Astrocyte of the spinal cord (primary cell): ENCODE results near the gene KCNG4.

ENCODE experiments used
- DNase-seq: peaks from one replicate; pipeline ENCODE4 v3.0.0; 2011; ENCODE audit warnings: low read depth, low spot score
- H3K4me3 ChIP-seq: 2 replicates; pipeline ENCODE4 v1.5.1; 2011; ENCODE audit warnings: low read depth, mild to moderate bottlenecking, low read length, moderate library complexity
- in situ Hi-C: cut with HindIII; loops from 2 replicates; pipeline ENCODE4 v1.10.0; 2017; ENCODE audit warnings: low sequenced_read_pairs
- TF ChIP-seq, protein P1 (sequence below): IDR thresholded peaks from 2 replicates; pipeline ENCODE4 v1.5.1; 2012; ENCODE audit warnings: low read depth, mild to moderate bottlenecking, low read length, inconsistent platforms

The KCNG4 gene

DNA sequence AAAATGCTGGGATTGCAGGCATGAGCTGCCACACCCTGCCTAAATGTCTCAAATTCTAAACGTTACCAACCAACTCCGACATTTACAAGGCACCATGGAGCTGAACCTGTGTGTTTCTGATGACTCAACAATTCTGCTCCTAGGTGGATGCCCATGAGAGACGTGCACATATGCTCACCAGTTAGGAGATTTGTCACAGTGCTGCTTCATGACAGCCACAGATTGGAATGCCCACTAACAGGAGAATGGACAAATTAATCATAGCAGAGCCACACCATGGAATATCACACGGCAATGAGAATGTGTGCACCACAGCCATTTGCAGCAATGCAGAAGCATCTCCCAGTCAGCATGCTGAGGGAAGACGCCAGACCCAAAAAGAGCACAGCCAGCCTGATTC lies 8.0 kb upstream of the KCNG4 start:
- H3K4me3 ChIP-seq: no peak overlapping the region
- TF ChIP-seq, protein P1, sequence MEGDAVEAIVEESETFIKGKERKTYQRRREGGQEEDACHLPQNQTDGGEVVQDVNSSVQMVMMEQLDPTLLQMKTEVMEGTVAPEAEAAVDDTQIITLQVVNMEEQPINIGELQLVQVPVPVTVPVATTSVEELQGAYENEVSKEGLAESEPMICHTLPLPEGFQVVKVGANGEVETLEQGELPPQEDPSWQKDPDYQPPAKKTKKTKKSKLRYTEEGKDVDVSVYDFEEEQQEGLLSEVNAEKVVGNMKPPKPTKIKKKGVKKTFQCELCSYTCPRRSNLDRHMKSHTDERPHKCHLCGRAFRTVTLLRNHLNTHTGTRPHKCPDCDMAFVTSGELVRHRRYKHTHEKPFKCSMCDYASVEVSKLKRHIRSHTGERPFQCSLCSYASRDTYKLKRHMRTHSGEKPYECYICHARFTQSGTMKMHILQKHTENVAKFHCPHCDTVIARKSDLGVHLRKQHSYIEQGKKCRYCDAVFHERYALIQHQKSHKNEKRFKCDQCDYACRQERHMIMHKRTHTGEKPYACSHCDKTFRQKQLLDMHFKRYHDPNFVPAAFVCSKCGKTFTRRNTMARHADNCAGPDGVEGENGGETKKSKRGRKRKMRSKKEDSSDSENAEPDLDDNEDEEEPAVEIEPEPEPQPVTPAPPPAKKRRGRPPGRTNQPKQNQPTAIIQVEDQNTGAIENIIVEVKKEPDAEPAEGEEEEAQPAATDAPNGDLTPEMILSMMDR: no peak
- in situ Hi-C loops: no loop called here
- no peak for DNase-seq

DNA sequence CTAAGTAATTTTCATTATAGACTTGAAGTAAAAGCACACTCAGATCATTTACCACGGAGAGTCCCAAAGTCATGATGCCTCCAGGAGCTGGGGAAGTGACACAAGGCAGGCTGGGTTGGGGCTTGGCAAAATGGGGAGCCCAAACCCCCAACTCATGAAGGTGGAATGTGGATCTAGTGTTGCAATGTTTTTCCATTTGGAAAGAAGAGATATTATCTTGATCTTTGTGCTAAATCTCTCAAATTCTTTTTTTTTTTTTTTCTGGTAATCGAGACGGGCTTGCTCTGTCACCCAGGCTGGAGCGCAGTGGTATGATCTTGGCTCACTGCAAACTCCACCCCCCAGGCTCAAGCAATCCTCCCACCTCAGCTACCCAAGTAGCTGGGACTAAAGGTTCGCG lies 7.5 kb upstream of the KCNG4 start:
- no peak overlapping the region for H3K4me3 ChIP-seq
- in situ Hi-C loops: no loop called here
- TF ChIP-seq, protein P1: no peak
- no peak for DNase-seq

DNA sequence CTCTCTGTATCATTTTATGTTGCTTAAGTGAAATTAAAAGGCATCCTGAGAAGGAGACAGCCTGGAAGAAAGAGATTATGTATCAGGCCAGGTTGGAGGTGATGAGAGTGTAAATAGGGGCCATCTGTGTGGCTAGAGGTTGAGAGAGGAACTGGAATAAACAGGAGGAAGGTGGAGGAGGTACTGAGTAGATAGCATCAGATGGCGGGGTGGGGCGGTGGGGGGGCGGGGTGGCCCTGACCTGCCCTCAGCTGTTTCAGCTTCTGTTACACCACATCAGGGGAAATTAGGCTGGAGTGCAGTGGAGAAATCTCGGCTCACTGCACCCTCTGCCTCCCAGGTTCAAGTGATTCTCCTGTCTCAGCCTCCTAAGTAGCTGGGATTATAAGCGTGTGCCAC lies 6.9 kb upstream of the KCNG4 start:
- no peak for DNase-seq
- in situ Hi-C loops: no loop called here
- TF ChIP-seq, protein P1: no peak
- no peak overlapping the region for H3K4me3 ChIP-seq

DNA sequence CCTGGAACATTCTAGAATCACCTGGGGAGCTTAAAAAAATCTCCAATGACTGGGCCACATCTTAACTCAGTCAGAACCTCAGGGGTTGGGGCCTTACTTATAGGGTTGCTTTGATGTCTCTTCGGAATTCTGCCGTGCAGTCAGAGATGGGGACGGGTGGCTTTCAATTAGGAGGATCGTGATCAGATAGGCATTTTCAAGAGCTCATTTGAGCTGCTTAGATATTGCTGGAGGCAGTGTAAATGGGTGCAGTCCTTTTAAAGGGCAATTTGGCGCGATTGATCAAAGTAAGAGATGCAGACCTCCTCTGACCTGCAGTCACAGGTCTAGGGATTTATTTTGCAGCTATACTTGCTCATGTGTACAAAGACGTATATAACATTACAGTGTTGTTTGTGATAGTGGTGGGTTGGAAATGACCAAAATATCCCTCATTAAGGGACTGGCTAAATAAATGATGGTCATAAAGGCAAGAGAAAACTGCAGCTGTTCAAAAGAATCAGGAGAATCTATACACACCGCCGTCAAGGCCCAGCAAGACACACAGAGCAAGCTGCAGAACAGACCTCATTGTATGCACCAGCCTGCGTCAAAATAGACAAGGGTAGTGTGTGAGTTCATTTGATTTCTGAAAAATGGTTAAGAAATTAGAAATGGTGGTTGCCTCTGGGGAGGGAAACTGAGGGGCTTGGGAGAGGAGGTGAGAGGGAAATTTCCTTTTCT lies 6.3 kb upstream of the KCNG4 start:
- TF ChIP-seq, protein P1: no peak
- no peak overlapping the region for H3K4me3 ChIP-seq
- DNase-seq: no peak
- in situ Hi-C loops: no loop called here

DNA sequence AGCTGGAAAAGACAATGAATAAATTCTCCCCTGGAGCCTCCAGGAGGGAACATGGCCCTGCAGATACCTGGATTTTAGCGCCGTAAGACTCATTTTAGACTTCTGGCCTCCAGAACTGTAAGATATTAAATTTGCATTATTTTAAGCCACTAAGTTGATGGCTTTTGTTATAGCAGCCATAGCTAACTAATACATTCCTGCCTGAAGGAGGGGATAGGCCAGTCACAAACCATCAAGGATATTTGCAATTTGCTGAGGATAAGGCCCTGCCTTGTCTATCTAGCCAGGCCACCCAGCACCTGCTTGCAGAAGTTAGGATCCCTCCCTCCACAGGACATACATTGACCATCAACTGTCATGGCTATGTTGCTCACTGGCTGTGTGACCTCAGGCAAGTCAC lies 4.9 kb upstream of the KCNG4 start:
- in situ Hi-C loops: no loop called here
- TF ChIP-seq, protein P1: no peak
- no peak overlapping the region for H3K4me3 ChIP-seq
- no peak for DNase-seq

DNA sequence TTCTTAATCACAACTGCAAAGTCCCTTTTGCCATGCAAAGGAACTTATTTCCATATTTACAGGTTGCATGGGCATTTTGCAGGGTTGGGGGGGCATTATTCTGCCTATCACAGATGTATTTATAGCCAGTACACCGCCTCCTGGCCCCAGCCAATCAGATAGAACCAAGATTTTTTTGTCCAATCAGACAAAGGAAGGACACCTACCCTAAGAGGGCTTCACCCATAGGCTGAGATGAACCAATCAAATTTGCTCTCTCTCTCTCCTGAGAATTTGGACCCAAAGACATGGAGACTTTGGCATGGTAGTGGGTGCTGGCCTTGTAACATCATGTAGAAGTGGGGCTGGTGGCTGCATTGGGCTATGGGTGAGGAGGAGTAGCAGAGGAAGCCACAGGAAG lies 3.9 kb upstream of the KCNG4 start:
- TF ChIP-seq, protein P1: no peak
- no peak for DNase-seq
- in situ Hi-C loops: no loop called here
- H3K4me3 ChIP-seq: no peak overlapping the region

DNA sequence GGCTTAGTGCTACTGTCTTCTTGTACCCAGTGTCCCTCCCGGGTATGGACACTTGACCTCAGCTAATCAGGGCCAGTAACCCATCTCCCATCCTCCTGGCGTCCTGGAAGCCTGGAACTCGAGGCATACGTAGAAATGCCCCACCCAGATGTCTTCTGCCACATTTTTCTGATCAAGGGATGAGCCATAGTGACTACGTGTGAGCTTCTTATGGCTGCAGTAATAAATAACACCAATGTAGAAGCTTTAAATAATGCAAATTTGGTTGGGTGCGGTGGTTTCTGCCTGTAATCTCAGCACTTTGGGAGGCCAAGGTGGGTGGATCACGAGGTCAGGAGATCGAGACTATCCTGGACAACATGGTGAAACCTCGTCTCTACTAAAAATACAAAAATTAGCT lies 3.0 kb upstream of the KCNG4 start:
- H3K4me3 ChIP-seq: no peak overlapping the region
- no peak for DNase-seq
- in situ Hi-C loops: no loop called here
- TF ChIP-seq, protein P1: no peak
